Common myeloid progenitor, CD34-positive (primary cell): Measurements from ENCODE around the gene ART3.
"Not testable (repeated sequence)": the region's sequence is repeated elsewhere in the genome, so short reads cannot be mapped to it uniquely, and the experiment has no call there.

Experiments
- CTCF ChIA-PET: fragments of 350-600 bp; sonication (Branson Sonifier 250); formaldehyde crosslinking; loops from one replicate; lab custom pipeline; 2021; ENCODE audit warnings: antibody characterized with exemption; lab: Charles Lee
- POLR2A ChIA-PET: fragments of 350-600 bp; sonication (Branson Sonifier 250); formaldehyde crosslinking; loops from one replicate; lab custom pipeline; 2021; ENCODE audit warnings: antibody characterized with exemption; lab: Charles Lee
- DNase-seq, 3 donors: peaks; one replicate each; pipeline versions ENCODE4 v3.0.0 to v3.0.0-alpha.2; 2013
- H3K27ac ChIP-seq, 2 experiments: 1 replicate in 1 of 2; 2 replicates in 1 of 2; pipeline ENCODE4 v1.7.0; 2013; ENCODE audit warnings: inconsistent platforms in 2 of 2, low read length in 2 of 2, mild to moderate bottlenecking in 2 of 2, low read depth in 1 of 2, moderate library complexity in 1 of 2; ENCODE audit not compliant: severe bottlenecking in 2 of 2, insufficient read depth in 1 of 2, poor library complexity in 1 of 2
- H3K27me3 ChIP-seq, 5 experiments: replicated peaks in 2 of 5; 1 replicate in 3 of 5; 2 replicates in 2 of 5; pipeline versions ENCODE4 v1.6.1 to v1.7.0; 2013; ENCODE audit warnings: low read length in 4 of 5, mild to moderate bottlenecking in 2 of 5, moderate library complexity in 2 of 5, inconsistent platforms in 1 of 5; ENCODE audit not compliant: insufficient read depth in 5 of 5, control insufficient read depth in 4 of 5
- H3K36me3 ChIP-seq, 4 experiments: 1 replicate in 2 of 4; 2 replicates in 2 of 4; pipeline versions ENCODE4 v1.6.1 to v1.7.0; 2013; ENCODE audit warnings: low read length in 3 of 4, control low read depth in 1 of 4, mild to moderate bottlenecking in 1 of 4; ENCODE audit not compliant: control insufficient read depth in 4 of 4, insufficient read depth in 4 of 4
- H3K4me1 ChIP-seq, 4 experiments: 1 replicate in 3 of 4; 2 replicates in 1 of 4; pipeline versions ENCODE4 v1.6.1 to v1.7.1; 2013; ENCODE audit warnings: low read length in 3 of 4, mild to moderate bottlenecking in 3 of 4, control low read depth in 1 of 4, inconsistent platforms in 1 of 4, moderate library complexity in 1 of 4; ENCODE audit not compliant: control insufficient read depth in 4 of 4, insufficient read depth in 4 of 4; ENCODE audit errors: control extremely low read depth in 1 of 4
- H3K4me3 ChIP-seq, 7 experiments: 1 replicate in 4 of 7; 2 replicates in 3 of 7; pipeline versions ENCODE4 v1.5.1 to v1.7.0; 2013; ENCODE audit warnings: mild to moderate bottlenecking in 7 of 7, low read length in 6 of 7, moderate library complexity in 6 of 7, inconsistent platforms in 2 of 7, low read depth in 2 of 7, control low read depth in 1 of 7; ENCODE audit not compliant: insufficient read depth in 4 of 7, control insufficient read depth in 1 of 7; ENCODE audit errors: extremely low read depth in 1 of 7
- H3K9me3 ChIP-seq, 5 experiments: 1 replicate in 4 of 5; 2 replicates in 1 of 5; pipeline versions ENCODE4 v1.6.1 to v1.7.1; 2013; ENCODE audit warnings: low read length in 4 of 5, mild to moderate bottlenecking in 2 of 5, inconsistent platforms in 1 of 5, low read depth in 1 of 5, moderate library complexity in 1 of 5; ENCODE audit not compliant: control insufficient read depth in 4 of 5, insufficient read depth in 2 of 5; ENCODE audit errors: control extremely low read depth in 1 of 5
- WGBS: methylation state at CpG from one replicate; pipeline ENCODE4 v1.1.5; 2013; ENCODE audit not compliant: insufficient coverage; 5-methylcytosine and 5-hydroxymethylcytosine counted together

ART3 gene

DNA sequence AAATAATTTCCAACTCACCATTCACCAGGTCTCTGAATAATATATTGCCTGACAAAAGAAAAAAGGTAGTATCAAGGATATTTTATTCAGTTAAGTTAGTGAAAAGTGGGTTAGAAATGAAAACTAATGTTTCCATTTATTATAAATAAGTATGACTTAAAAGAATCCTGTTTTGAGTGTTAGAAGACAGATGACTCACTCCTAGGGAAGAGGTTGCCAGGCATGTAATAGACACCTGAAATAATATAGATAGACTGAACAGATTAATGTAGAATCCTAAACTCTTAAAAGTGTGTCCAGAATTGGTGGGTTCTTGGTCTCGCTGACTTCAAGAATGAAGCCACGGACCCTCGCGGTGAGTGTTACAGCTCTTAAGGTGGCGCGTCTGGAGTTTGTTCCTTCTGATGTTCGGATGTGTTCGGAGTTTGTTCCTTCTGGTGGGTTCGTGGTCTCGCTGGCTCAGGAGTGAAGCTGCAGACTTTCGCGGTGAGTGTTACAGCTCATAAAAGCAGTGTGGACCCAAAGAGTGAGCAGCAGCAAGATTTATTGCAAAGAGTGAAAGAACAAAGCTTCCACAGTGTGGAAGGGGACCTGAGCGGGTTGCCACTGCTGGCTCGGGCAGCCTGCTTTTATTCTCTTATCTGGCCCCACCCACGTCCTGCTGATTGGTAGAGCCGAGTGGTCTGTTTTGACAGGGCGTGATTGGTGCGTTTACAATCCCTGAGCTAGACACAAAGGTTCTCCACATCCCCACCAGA lies 32.1 kb upstream of the ART3 start:
- no CpG with 5 or more reads among the region's 18 CpGs for WGBS
- DNase-seq, H3K4me1 ChIP-seq, H3K27ac ChIP-seq, CTCF ChIA-PET, H3K36me3 ChIP-seq, H3K4me3 ChIP-seq, POLR2A ChIA-PET, H3K27me3 ChIP-seq, H3K9me3 ChIP-seq: not testable (repeated sequence)

DNA sequence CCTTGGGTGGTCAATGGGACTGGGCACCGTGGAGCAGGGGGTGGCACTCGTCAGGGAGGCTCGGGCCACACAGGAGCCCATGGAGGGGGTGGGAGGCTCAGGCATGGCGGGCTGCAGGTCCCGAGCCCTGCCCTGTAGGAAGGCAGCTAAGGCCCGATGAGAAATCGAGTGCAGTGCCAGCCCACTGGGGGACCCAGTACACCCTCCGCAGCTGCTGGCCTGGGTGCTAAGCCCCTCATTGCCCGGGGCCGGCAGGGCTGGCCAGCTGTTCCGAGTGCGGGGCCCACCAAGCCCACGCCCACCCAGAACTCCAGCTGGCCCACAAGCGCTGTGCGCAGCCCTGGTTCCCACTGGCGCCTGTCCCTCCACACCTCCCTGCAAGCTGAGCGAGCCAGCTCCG lies 31.2 kb upstream of the ART3 start:
- H3K4me1 ChIP-seq, H3K36me3 ChIP-seq, H3K4me3 ChIP-seq, POLR2A ChIA-PET, CTCF ChIA-PET, H3K9me3 ChIP-seq, H3K27ac ChIP-seq, H3K27me3 ChIP-seq, DNase-seq: not testable (repeated sequence)
- 98% methylated on average over 7 of the region's 18 CpGs for WGBS

DNA sequence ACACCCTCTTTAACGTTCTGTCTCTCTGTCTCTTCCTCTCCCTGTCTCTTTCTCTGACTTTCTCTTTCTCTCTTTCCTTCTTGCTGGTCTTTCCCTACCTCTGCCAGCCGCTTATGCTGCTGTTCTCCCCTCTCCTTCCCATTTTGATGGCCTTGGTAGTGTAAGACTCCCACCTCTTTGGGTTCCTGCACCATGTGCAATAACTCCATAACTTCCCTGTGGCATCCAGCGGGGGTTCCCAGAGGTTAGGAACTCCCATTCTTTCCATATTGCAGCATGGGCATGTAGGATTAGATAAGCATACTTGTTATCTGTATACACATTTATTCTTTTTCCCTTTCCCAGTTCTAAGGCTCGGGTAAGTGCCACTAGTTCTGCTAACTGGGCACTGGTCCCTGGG lies 29.8 kb upstream of the ART3 start:
- DNase-seq, H3K27me3 ChIP-seq, H3K27ac ChIP-seq, CTCF ChIA-PET, POLR2A ChIA-PET, H3K9me3 ChIP-seq, H3K4me1 ChIP-seq, H3K4me3 ChIP-seq, H3K36me3 ChIP-seq: not testable (repeated sequence)
- 96% methylated on average over 2 of the region's 4 CpGs for WGBS

DNA sequence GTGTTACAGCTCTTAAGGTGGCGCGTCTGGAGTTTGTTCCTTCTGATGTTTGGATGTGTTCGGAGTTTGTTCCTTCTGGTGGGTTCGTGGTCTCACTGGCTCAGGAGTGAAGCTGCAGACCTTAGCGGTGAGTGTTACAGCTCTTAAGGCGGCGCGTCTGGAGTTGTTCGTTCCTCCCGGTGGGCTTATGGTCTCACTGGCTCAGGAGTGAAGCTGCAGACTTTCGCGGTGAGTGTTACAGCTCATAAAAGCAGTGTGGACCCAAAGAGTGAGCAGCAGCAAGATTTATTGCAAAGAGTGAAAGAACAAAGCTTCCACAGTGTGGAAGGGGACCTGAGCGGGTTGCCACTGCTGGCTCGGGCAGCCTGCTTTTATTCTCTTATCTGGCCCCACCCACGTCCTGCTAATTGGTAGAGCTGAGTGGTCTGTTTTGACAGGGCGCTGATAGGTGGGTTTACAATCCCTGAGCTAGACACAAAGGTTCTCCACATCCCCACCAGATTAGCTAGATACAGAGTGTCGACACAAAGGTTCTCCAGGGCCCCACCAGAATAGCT lies 24.6 kb upstream of the ART3 start:
- H3K36me3 ChIP-seq, H3K9me3 ChIP-seq, H3K27me3 ChIP-seq, H3K4me1 ChIP-seq, H3K27ac ChIP-seq, DNase-seq, POLR2A ChIA-PET, H3K4me3 ChIP-seq, CTCF ChIA-PET: not testable (repeated sequence)
- 97% methylated on average over 7 of the region's 17 CpGs for WGBS

DNA sequence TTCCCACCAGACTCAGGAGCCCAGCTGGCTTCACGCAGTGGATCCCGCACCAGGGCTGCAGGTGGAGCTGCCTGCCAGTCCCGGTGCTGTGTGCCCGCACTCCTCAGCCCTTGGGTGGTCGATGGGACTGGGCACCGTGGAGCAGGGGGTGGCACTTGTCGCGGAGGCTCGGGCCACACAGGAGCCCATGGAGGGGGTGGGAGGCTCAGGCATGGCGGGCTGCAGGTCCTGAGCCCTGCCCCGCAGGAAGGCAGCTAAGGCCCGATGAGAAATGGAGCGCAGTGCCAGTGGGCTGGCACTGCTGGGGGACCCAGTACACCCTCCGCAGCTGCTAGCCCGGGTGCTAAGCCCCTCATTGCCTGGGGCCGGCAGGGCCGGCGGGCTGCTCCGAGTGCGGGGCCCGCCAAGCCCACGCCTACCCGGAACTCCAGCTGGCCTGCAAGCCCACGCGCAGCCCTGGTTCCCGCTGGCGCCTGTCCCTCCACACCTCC lies 23.9 kb upstream of the ART3 start:
- H3K36me3 ChIP-seq, DNase-seq, H3K9me3 ChIP-seq, H3K4me1 ChIP-seq, H3K4me3 ChIP-seq, CTCF ChIA-PET, H3K27ac ChIP-seq, POLR2A ChIA-PET, H3K27me3 ChIP-seq: not testable (repeated sequence)
- 94% methylated on average over 16 of the region's 27 CpGs for WGBS

DNA sequence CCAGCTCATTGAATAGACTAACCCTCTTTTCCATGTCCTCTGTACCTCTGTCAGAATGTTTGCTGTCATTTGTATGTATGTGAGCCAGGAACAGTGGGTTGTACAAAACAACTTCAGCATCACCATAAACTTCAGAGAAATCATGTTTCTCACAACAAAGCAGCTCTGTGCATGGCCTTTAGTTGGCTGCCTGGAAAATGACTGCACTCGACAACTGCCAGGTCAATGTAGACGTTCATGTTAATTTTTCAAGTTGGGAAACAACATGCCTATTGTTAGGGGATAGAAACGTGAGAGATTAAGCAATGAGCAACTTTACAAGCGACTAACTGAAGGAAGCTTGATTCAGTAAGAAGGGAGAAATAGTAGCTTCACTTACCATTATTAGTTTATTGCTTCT lies 20.8 kb upstream of the ART3 start:
- DNase-seq, result no peak
- WGBS, result 100% methylated on average over 1 of the region's 4 CpGs
- POLR2A ChIA-PET, result no interaction called here
- Histone ChIP-seq H3K27me3 (no peaks in the 10 kb centered on the region), H3K9me3 (no peaks in the 10 kb centered on the region), H3K4me1 (no peaks in the 10 kb centered on the region), H3K27ac (no peak overlapping the region), H3K4me3 (no peak overlapping the region), H3K36me3 (no peaks in the 10 kb centered on the region)
- CTCF ChIA-PET, result interaction anchor here (1.0 to 2.0 kb wide), 8 partner anchors 10 to 63 kb away, joined by 3 to 15 read pairs (median 4); partner anchors contain the start of gene SDAD1

DNA sequence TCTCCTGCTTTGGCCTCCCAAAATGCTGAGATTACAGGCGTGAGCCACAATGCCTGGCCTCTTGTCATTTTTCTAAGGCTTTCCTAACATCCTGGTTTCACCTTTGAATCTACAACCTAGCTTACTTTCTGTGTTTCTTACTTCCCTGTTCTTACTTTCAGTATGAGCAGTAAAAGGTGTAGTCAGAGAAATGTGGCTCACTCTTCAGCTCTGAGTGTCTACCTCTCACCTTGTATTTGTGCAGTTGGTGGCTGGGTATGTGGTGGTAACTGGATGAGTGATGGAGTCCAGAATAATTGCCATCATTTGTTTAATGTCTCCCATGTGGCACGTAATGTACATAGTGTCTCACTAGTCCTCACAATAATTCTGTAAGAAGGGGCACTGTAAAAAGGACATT lies 19.5 kb upstream of the ART3 start:
- CTCF ChIA-PET, result interaction anchor here (2.0 kb wide), 1 partner anchor 59 kb away, joined by 15 read pairs; no protein-coding TSS in a partner anchor
- Histone ChIP-seq H3K4me3 (no peak overlapping the region), H3K27me3 (no peaks in the 10 kb centered on the region), H3K27ac (no peak overlapping the region), H3K4me1 (no peaks in the 10 kb centered on the region), H3K9me3 (no peaks in the 10 kb centered on the region), H3K36me3 (no peaks in the 10 kb centered on the region)
- DNase-seq, result no peak
- POLR2A ChIA-PET, result no interaction called here
- WGBS, result no CpG with 5 or more reads among the region's 2 CpGs
